ENCODE measurements around the gene GLRX. TPM values are rescaled to one million over a fixed set of nuclear protein-coding genes. Genes with fewer than 3 reads are reported as not detected.

Gene GLRX
- polyA plus RNA-seq, 1 of the 3 experiments (the other 2 are of a cell fraction): 40.0 TPM

- H3K4me3 ChIP-seq (ENCODE audit: low read depth in 2 of 2, low read length in 1 of 2): no peak overlapping the region
- ChIA-PET POLR2A (no interaction called here), CTCF (interaction anchor here (1.2 to 3.1 kb wide), 2 partner anchors 10 to 55 kb away, joined by 5 to 17 read pairs; no protein-coding TSS in a partner anchor)
- no peaks in the 10 kb centered on the region for H3F3A ChIP-seq (replicated peaks; ENCODE audit: insufficient read depth)
- H3K27me3 ChIP-seq (ENCODE audit: insufficient read depth): no peaks in the 10 kb centered on the region
- H3K27ac ChIP-seq (ENCODE audit: low read depth in 2 of 2, low read length in 1 of 2): no peak overlapping the region
- TF ChIP-seq ZBTB33 (IDR thresholded peaks at IDR 0.05; ENCODE audit: borderline replicate concordance, low read depth): no peak
- no peak for TF ChIP-seq TCF12 (IDR thresholded peaks at IDR 0.05)
- no peak for TF ChIP-seq JUND (IDR thresholded peaks at IDR 0.05)
- no peak for TF ChIP-seq CHD2 (IDR thresholded peaks at IDR 0.05; ENCODE audit: low read length, partially characterized antibody)
- no peak for TF ChIP-seq MEF2A (IDR thresholded peaks at IDR 0.05; ENCODE audit: borderline replicate concordance, low read depth)
- TF ChIP-seq ELF1 (IDR thresholded peaks at IDR 0.05): no peak
- TF ChIP-seq NFIC (IDR thresholded peaks at IDR 0.05; ENCODE audit: borderline replicate concordance): no peak
- no peak for TF ChIP-seq MXI1 (IDR thresholded peaks at IDR 0.05; ENCODE audit: low read depth, low read length)
- TF ChIP-seq USF1 (IDR thresholded peaks at IDR 0.05; ENCODE audit: borderline replicate concordance, low read depth): no peak
- no peak for TF ChIP-seq MAX (IDR thresholded peaks at IDR 0.05; ENCODE audit: low read depth)
- no peak for TF ChIP-seq PBX3 (IDR thresholded peaks at IDR 0.05)
- no peak for TF ChIP-seq USF2 (IDR thresholded peaks at IDR 0.05; ENCODE audit: borderline replicate concordance, low read depth, low read length)
- TF ChIP-seq EZH2phosphoT487 (IDR thresholded peaks at IDR 0.05; ENCODE audit: borderline replicate concordance, low read depth): no peak
- no peak for TF ChIP-seq GABPA (IDR thresholded peaks at IDR 0.05; ENCODE audit: low read depth)
- TF ChIP-seq YY1 (IDR thresholded peaks at IDR 0.05; ENCODE audit: low read depth): no peak
- no peak for TF ChIP-seq FOXM1 (IDR thresholded peaks at IDR 0.05; ENCODE audit: low read depth)
- TF ChIP-seq SMC3 (IDR thresholded peaks at IDR 0.05; ENCODE audit: low read depth, low read length): no peak
- H3K4me2 ChIP-seq: no peak overlapping the region
- no peaks in the 10 kb centered on the region for H4K20me1 ChIP-seq (ENCODE audit: insufficient read depth)
- no peak overlapping the region for H2AFZ ChIP-seq (ENCODE audit: low read depth)
- no peaks in the 10 kb centered on the region for H3K36me3 ChIP-seq (replicated peaks in 1 of 2; ENCODE audit: control insufficient read depth in 1 of 2, insufficient read depth in 2 of 2, low read length in 1 of 2)
- no peak overlapping the region for H3K9ac ChIP-seq
- H3K9me3 ChIP-seq: no peaks in the 10 kb centered on the region
- no peaks in the 10 kb centered on the region for H3K9me2 ChIP-seq
- H3K4me1 ChIP-seq (ENCODE audit: control insufficient read depth in 1 of 2, insufficient read depth in 2 of 2, low read depth in 1 of 2, low read length in 1 of 2): peaks cover 0 to 9% of the 10 kb centered on the region in 2 experiments; a peak in 1 of 4 replicates
- DNase-seq: no peak
- 95% methylated on average over 1 of the region's 1 CpG for WGBS (ENCODE audit: low lambda C conversion rate)
- H3K79me2 ChIP-seq (ENCODE audit: insufficient read depth): no peaks in the 10 kb centered on the region
These were observed 14.0 kb upstream of the GLRX start for GRCh38 chr5:95836544-95836943.

Data from SK-N-SH (cell line).